Mammary epithelial cell (primary cell): Measurements from ENCODE around the gene RAB7A.

ENCODE experiments used
- CTCF ChIP-seq, 2 donors: IDR thresholded peaks in 1 of 2; conservative IDR thresholded peaks in 1 of 2; 2 replicates each; pipeline ENCODE4 v1.5.1; 2011 to 2012; ENCODE audit warnings: inconsistent platforms in 2 of 2, low read length in 2 of 2, mild to moderate bottlenecking in 2 of 2, control low read depth in 1 of 2, low read depth in 1 of 2; ENCODE audit not compliant: insufficient read depth in 1 of 2; ENCODE audit errors: extremely low read depth in 1 of 2
- EZH2 ChIP-seq: IDR thresholded peaks from 2 replicates; pipeline ENCODE4 v1.6.1; 2012; ENCODE audit warnings: low read length, inconsistent platforms, borderline replicate concordance

DNA sequence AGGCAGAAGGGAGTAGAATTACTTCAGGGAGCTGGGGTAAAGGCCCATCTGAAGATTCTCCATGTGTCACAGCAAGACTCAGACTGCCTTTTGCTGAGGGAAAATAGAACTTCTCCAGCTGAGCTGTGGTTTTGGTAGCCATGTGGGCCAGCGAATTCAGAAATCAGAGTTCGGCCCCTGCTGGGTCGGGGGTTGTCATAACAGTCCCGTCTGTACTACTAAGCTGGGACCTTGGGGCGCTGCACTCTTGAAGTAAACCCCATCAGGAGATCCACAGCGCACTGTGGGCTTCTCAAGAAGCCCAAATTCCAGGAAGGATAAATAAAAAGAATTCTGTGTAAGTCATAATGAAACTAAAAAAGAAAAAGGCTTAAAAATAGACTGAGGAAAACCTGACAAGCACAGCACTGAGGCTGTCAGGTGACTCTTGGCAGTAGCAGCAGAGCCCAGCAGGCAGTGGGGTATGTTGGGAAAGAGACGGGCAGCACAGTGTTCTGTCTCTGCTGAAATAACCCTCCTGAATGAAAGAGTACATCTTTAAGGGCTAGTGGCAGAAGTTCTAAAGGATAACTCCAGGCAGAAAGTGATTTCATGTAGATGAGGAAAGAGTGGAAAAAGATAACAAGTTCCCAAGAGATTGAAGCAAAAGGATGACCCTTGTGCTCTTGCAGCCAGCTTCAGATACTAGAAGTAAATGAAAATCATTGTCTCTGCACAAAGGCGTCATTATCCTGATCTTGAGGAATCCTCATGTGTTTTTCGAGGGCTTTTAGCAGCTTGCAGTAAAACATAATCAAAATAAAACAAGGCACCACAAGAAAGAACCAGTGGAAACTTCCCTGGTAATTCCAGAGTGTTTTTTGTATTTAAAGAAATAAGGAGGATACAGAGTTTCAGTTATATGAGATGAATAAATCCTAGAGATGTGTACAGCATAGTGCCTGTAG is 74.5 kb downstream of the RAB7A start:
- no peak for TF ChIP-seq CTCF (conservative IDR thresholded peaks at IDR 0.05 in 1 of 2, IDR thresholded peaks at IDR 0.05 in 1 of 2; ENCODE audit: extremely low read depth in 1 of 2, insufficient read depth in 1 of 2, low read depth in 1 of 2, low read length in 2 of 2)
- TF ChIP-seq EZH2: no peak
